Measurements from ENCODE around the gene NPFF.
"Not testable (repeated sequence)": the region's sequence is repeated elsewhere in the genome, so short reads cannot be mapped to it uniquely, and the experiment has no call there.

Gene NPFF

DNA sequence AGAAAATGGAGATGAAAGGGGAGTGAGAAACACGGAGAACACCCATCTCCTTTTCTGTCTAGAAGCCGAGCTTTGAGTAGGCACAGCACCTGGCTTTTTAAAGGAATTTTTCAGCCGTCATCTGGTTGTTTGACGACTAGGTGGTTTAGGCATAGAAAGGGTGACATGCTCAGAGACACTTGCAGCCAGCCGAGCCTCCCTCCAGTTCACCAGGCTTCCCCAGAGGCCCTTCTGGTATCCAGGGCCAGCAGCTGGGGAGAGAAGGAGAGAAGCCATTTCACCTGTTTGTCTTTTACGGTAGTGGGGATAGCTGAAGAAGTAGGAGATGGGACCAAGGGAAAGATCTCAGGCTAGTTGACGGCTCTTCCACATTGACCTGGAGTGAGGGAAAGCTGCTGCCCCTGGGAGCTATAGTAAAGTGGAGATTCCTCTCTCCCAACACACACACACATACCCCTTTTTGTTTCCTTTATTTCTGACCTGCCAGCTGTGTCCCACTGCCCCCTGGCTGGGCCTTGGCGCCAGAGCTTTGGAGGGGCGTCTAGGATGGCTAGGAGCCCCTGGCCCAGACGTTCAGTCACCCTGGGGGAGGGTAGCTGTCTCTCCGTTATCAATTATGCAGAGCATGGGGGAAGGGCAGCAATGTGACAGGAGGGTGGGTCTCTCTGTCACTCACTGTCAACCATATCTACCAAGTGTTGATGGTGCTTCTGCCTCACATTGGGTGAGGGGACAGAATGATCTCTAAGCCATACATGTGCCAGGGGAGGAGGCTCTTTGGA, 13.5 kb downstream of the NPFF start:
- no peak for FAIRE-seq

DNA sequence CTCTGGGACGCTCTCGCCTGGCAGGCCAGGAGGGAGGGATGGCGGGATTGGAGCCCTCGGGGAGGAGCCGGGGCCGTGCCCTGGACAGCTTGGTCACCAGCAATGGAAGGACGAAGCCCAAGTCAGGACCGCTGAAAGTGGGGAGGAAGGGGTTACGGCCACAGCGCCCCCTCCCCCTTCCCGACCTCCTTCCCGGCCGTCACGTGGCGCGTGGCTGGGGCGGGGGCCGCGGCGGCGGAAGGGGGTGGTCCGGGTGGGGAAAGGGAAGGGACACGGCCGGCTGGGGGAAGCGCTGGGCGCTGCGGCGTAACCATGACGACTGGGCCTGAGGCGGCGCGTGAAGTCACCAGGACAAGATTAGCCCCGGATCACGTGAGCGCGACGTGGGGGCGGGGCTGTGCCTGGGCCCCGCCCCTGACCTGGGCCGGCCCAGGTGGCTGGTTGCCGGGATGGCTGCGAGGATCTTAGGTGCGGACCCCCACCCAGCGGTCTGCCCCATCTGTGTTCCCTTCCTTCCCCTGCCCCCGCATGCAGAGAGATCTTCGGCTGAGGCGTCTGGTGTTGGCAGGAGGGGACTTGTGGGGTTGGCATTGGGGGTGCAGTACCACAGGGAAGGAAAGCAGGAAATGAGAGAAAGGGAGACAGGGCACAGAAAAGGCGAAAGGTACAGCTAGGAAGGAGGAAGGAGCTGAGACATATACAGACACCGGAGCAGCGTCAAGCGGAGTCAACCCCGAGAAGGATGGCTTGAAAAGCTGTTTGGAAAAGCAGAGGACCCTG, 14.3 kb downstream of the NPFF start:
- no peak for FAIRE-seq

DNA sequence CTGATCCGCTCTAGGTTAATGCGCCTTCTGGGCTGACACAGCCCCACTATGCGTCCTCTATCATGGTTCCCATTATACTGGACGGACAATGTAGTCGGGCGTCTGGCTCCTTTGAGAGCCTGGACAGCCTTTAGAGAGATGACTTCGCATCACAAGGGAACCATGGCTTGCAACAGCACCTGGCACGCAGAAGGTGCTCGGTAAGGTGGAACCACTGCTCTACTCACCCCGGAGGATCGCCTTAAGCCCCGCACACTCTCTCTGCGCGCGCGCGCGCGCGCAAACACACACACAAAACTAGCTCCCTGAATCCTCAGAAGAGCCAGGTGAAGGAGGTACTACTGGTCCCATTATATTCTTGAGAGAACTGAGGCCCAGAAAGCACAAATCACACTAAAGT, 15.1 kb downstream of the NPFF start:
- FAIRE-seq: no peak

DNA sequence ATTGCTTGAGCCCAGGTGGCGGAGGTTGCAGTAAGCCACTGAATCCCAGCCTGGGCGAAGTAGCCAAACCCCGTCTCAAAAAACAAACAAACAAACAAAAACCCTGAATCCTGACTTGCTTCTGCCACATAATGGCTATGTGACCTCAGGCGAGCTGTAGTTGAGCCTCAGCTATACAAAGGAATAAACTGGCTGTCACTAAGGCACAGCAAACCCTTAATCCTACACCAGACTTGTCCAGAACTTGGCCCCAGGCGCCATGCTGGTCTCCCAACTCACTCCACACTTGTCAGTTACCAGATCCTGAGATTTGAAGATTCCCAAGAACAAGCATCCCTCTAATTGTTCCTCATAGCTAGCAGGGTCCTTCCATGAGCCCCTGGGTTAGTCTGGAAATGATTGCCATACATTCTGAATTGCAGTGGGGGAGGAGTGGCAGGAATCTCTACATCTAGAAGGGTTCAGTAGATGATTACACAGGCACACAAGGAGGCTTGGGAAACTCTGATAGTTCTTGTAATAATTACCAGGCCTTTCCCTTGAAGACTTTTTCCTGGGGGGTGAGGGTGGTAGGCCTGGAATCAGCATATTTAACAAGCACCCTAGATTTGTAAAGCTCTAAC, 17.9 kb downstream of the NPFF start:
- no peak for FAIRE-seq

DNA sequence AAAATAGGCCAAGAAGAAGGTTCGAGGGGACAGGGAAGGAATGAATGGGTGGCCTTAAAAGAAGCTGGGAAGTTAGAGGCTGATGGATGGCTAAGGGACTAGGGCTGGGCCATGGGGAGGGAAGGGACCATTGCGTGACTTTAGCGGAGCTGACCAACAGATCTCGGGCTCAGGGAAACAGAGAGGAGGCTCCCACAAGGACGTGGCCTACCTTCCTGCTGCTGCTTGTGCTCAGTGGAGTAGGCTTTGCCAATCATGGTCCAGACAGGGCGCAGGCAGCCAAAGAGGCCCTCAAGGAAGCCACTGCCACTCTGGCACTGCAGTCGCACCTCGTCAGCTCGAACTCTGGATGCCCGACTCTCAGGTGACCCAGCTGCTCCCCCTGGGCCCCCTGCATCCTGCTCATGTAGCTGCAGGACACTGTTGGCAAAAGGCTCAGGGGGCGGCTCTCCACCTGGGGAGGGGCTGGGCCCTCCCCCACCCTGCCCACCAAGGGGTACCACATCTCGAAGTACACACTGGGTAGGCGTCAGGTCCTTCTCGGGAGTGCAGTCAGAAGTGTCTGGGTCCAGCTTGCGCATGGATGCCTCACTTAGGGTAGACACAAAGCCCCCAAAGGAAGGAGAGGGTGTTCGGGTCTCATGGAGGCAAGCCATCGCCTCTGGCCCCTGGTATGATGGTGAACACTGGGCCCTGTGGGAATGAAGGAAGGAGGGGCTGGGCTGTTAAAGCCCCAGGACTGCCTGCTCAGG, 20.4 kb downstream of the NPFF start:
- FAIRE-seq: no peak

DNA sequence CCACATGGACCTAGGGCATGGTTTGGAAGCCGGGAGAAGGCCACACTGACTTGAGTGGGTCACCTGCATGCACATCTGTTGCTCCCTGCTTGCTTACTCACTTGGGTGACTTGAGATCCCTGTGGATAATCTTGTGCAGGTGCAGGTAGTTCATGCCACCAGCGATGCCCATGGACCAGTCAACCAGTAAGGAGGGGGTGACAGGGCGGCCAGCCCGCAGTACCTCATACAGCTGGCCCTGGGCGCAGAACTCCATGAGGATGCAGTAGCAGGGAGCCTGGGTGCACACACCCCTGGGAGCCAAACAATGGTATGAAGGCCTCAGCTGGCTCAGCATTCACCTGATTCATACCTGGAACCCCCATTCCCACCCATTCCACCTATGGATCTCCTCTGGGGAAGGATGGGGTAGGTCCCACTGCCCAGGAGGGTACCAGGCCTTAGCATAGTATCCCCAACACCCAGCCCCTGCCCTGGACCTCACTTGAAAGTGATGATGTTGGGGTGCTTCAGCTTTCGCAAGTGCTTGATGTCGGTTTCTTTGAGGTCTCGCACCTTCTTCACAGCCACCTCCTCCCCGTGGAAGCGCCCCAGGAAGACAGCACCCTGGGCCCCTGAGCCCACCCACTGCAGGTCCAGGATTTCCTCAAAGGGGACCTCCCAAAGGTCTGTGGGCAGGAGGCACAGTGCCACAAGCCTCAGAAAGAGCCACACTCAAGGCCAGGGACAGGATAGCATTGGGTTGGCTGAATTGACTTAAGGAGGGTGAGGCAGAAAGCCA, 21.1 kb downstream of the NPFF start:
- no peak for FAIRE-seq

DNA sequence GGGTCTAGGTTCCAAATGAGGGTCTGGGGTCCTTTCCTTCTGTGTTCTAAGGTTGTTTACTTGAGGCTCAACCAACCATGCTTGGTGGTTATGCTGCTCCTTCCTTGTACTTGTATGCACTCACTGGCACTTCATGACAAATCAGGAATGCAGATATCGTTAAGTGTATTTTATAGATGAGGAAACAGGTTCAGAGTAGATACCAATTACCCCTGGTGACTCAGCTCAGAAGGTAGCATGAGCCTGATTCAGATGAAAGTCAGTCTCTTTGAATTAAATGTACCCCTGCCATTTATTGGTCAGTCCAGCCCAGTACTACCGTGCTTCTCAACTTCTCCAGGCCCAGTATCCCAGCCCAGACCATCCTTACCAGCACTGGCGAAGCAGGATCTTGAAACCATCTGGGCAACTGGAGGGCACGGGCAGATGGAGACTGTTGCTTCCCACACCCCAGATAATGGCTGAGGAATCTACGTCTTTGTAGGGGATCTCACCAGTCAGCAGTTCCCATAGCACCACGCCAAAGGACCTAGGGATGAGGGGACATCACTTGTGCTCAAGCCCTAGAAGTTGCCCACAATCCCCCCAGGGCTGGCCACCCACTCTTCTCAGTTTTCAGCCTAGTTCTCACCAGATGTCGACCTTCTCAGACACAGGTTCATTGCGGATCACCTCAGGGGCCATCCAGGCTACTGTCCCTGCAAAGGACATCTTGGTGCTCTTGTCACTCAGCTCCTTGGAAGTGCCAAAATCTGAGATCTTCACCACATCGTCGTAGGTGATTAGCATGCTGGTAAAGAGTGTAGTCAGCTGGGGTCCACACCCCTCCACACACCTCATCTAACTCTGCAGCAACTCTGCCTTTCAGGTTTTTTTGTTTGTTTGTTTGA, 22.4 kb downstream of the NPFF start:
- FAIRE-seq: no peak

DNA sequence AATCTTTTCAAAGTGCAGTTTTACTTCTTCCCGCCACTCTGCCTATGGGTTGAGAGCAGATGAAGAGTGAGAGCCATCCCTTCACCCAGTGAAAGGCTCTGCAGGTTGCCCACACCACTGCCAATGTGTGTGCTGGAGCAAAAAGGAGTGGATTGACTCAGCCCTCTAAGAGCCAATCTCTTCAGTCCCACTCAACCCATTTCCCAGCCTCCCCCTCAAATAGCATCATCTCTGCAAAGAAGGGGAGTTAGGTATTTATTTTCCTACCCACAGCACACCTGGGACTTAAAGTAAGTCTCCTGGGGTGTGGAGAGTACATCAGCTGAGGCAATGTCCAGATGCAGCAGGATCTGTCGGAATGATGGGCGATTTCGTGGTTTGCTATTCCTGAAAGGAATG, 23.3 kb downstream of the NPFF start:
- no peak for FAIRE-seq

DNA sequence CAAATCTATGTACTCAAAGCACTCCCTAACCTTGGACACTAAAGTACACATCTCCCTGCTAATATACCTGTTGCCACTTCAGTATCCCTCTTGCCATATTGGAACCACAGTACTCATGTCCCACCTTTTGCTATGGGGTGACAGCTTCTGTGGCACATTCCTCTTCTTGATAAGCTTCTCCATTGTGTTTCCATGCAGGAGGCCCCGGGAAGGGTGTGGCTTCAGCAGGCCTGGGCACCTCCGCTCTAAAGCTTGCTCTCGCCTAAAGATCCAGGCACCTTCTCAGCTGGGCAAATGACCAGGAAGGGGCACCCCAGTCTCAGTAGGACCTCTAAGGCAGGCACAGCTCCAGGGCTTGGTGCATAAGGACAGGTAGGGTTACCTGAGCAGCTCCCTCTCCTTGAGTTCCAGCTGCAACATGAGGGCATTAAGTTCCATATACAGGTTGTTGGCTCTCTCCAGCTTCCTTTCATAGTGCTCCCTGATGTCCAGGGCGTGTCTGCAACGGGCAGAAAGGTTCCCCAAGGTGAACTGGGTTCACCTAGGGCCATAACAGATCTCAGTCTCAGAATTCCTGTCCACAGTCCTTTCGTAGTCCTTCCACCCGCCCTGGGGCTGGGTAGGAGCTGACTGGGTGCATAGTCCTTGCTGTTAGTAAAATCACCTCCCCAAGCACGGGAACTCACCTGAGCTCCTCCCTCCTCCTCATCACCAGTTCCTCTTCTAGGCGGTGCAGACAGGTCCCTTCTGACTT, 23.9 kb downstream of the NPFF start:
- no peak for FAIRE-seq

DNA sequence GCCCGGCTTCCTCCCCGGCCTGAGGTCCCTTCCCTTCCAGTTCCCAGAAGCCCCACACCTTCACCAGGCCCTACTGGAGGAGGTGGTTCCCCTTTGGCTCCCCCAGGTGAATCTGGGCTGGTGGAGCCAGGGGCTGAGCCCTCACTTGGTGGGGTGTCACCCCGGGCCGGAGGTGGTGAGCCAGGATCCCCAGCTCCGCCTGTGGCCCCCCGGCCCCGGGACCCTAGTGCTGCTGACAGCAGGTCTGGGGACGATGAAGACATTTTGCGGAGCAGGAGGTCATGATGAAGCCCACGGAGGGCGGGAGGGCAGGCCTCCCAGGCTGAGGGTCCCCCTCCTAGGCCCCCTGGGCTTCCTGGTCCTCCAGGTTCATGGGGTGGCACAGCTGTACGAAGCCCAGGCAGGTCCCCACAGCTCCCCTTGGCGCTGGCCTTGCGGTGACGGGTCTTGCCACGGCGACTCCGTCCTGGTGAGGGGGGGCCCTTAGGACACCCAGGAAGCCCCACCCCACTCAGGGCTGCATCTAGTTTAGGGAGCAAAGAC, 24.6 kb downstream of the NPFF start:
- FAIRE-seq: no peak

DNA sequence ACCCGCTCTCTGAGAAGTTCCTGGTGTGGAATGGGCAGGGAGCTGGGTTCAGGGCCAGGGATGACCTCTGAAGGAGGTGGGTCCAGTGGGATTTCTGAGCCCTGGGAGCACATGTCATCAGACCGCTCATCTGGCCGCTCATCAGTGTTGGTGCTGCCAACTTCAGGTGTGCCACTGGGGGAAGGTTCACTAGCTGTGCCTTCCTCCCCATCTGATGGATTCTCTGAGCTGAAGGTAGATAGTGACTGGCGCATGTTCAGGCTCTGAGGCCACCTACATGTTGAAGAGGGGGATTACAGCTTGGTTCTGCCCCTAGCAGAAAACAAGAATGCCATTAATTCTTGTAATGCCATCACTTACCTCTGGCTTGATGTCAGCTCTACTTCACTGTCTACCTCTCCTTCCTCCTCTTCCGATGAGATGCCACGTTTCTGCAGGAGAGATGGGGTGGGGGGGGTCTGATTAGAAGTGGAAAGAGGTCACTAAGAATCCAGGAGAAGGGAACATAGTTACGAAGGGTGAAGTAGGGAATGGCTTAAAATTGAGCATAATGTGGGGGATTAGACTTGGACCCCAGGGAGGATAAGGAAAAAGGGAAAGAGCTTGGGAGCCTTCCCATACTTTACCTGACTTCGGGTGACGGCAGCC, 25.2 kb downstream of the NPFF start:
- no peak for FAIRE-seq

DNA sequence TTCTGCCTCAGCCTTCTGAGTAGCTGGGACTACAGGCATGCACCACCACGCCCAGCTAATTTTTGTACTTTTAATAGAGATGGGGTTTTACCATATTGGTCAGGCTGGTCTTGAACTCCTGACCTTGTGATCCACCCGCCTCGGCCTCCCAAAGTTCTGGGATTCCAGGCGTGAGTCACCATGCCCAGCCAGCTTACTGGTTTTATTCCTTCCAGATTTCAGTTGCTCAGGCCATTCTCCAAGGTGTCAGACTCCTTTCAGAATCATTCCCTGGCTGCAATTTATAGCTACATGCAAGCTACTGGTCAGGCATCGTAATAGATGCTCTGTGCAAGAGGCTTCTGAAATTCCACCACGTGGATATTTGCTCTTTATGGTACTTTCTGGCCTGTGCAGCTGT, 25.8 kb downstream of the NPFF start:
- not testable (repeated sequence) for FAIRE-seq

DNA sequence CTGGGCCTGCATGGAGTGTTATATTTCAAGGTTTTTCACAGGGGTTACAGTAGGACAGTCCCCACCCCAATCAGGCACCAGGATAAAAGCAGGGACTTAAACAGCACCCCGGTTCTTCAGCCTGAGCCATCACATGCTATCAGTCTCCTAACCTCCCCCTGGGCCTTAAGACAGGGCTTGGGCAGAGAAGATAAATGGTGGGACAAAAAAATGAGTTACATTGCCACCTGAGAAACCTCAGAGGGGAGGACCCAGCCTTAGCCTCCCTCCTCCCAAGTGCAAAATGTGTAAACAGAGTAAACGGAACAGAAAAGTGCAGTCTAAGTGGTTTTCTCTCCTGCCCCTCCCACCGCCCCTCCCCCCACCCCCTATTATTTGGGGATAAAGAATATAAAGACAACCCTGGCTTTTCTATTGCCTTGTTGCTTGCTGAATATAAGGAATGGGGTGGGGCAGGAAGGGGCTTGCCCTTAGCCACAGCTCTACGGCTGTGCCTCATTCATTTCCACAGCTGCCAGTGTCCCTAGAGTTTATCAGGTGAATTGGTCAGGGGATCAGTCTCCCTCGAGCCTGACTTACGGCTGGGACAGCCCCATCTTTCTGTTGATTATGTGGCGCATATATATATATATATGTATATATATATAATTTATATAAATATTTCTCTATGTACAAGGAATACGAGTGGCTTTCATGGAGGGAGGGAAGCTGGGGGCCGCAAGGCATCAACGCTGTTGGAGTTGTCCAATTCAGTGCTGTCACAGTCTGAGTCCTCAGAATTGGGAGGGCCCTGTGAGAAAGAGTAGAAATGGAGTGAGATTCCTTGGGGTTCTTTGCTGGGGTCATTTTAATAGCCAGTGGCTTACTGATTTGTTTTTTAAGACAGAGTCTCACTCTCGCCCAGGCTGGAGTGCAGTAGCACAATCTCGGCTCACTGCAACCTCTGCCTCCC, 26.5 kb downstream of the NPFF start:
- no peak for FAIRE-seq

DNA sequence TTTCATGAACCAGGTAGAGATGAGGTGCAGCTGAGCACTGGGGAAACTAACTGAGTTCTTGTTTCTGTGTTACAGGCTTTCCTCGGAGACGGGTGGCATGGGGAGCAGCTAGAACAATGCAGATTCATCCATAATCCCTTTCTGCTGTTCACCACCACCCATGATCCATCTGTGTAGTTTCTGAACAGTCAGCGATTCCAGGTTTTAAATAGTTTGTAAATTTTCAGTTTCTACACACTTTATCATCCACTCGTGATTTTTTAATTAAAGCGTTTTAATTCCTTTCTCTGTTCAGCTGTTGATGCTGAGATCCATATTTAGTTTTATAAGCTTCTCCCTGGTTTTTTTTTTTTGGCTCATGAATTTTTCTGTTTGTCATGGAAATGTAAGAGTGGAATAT, 28.0 kb downstream of the NPFF start:
- no peak for FAIRE-seq

DNA sequence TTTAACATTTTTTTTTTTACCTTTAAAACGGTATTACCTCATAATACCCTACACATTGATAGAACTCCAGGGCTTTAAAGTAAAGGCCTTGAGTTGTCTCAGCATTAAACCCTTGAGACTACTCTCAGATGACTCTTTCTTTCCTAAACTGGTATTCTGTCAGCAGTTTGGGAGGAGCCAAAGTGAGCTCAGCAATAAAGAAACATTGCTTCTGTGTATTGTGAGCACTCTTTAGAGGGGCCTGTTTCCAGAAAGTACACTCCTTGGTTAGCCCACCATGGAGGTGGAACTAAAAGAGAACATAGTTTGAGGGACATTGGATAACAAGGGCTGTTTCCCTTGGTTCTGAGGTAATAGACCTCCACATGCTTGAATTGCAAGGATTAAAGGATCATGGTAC, 28.4 kb downstream of the NPFF start:
- FAIRE-seq: no peak

DNA sequence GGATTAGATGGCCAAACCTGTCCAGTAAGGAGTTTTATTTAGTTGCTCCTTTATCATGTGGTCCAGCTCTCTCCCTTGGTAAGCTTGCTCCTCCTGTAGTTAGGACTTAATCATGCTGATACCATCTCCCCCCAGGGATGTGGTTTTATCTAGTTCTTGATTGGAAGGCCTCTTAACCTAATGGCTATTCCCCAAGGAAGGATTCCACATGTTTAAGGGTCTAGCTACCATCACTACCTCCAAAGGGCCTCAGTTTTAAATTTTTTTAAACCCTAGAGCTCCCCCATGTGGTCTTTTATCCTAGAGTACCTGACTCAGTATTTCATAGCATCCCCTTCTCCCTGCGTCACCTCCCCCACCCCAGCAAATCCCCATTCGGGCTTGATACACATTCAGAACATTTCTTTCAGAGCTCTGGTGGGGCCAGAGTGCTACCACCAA, 30.5 kb downstream of the NPFF start:
- FAIRE-seq: no peak

DNA sequence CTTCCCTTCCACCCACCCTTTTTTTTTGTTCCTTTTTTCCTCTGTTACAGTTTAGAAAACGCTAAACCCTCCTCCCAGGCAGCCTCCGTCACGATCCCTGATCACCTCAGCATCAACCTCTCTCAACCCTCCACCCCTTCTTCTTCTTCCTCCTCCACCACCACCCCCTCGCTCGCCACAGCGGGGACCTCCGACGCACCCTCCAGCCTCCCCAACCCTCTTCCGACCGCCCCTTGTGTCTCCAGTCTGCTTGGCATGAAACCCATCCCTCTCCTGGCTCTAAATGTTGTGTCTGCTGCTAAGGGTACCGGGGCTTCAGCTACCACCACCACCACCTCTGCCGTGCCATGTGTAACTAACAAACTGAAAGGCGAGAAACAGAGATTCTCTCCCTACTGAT, 32.5 kb downstream of the NPFF start:
- FAIRE-seq: no peak

DNA sequence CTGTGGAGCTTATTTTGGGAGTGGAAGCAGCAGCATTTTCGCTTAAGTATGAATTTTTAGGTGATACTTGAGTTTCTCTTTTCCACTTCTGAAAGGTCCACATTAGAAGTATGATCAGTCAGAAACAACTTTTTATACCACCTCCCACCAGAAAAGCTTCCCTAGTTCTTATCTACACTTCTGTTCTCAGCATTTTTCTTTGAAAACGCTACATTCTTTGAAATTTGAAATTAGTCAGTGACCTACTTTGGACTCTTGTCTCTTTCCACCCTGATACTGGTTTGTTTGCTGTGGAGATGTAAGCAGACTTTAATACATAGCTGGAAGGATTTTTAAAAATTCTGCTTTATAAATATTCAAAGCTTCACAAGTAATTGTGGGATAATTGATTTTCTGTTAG, 33.2 kb downstream of the NPFF start:
- no peak for FAIRE-seq
